ENCODE measurements around the gene KIF12. TPM values are rescaled to one million over a fixed set of nuclear protein-coding genes. Genes with fewer than 3 reads are reported as not detected.
"Not testable (repeated sequence)": the region's sequence is repeated elsewhere in the genome, so short reads cannot be mapped to it uniquely, and the experiment has no call there.

The KIF12 gene
- total and polyA plus RNA-seq, 2 experiments from 2014 or later, result 4.2 to 4.3 TPM

DNA sequence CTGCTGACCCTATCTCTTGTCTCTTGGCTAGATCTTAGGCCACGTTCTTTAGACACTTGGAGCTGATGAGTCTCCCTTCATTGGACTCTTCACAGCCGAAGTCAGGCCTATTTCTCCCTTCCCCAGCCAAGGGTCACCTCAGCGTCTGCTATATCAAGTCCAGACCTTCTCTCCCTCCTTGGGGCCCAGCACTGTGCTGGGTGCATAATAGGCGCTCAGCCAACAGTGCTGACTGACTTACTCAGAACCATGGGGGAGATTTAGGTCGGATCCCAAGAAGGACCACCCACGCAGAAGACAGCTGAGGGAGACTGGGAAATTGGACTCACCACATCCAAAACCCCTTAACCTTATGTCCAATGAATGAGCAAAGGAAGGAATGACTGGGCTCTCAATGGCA, 15.4 kb downstream of the KIF12 start (continued):
- TF ChIP-seq ZNF462 (CRISPR knock-in tag; IDR thresholded peaks at IDR 0.05), result no peak
- TF ChIP-seq ZNF331 (CRISPR knock-in tag; IDR thresholded peaks at IDR 0.05; ENCODE audit: low read depth), result no peak
- TF ChIP-seq, protein P1, sequence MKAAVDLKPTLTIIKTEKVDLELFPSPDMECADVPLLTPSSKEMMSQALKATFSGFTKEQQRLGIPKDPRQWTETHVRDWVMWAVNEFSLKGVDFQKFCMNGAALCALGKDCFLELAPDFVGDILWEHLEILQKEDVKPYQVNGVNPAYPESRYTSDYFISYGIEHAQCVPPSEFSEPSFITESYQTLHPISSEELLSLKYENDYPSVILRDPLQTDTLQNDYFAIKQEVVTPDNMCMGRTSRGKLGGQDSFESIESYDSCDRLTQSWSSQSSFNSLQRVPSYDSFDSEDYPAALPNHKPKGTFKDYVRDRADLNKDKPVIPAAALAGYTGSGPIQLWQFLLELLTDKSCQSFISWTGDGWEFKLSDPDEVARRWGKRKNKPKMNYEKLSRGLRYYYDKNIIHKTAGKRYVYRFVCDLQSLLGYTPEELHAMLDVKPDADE (IDR thresholded peaks at IDR 0.05), result no peak
- no peak for TF ChIP-seq CREB1 (CRISPR knock-in tag; IDR thresholded peaks at IDR 0.05; ENCODE audit: low read depth)
- TF ChIP-seq NANOG (IDR thresholded peaks at IDR 0.05; ENCODE audit: borderline replicate concordance), result no peak
- TF ChIP-seq JUNB (IDR thresholded peaks at IDR 0.05; ENCODE audit: unreplicated experiment), result no peak
- TF ChIP-seq EZH2phosphoT487 (IDR thresholded peaks at IDR 0.05; ENCODE audit: unreplicated experiment), result no peak
- TF ChIP-seq REST (IDR thresholded peaks at IDR 0.05; ENCODE audit: unreplicated experiment), result no peak

- H3K4me1 ChIP-seq (ENCODE audit: insufficient read depth); H3K4me1 Mint-ChIP-seq; DNase-seq (ENCODE audit: low spot score); H3K27me3 ChIP-seq (ENCODE audit: insufficient read depth); H3F3A ChIP-seq (replicated peaks; ENCODE audit: low read depth); H3K4me3 ChIP-seq; ATAC-seq; H3K27ac ChIP-seq (ENCODE audit: low read depth); H3K79me2 ChIP-seq (replicated peaks; ENCODE audit: insufficient read depth); H3K9me3 Mint-ChIP-seq; H4K20me1 ChIP-seq (replicated peaks; ENCODE audit: insufficient read depth); H3K27ac Mint-ChIP-seq; H3K36me3 ChIP-seq (ENCODE audit: insufficient read depth); H3K4me3 Mint-ChIP-seq; H3K36me3 Mint-ChIP-seq (ENCODE audit: low read depth); H3K9me2 ChIP-seq (ENCODE audit: insufficient read depth); H3K4me2 ChIP-seq: not testable (repeated sequence)
- H3K27me3 Mint-ChIP-seq (ENCODE audit: insufficient read depth, low read depth, poor library complexity), result peaks cover 11% of the 10 kb centered on the region
- peak overlapping the region; percentile 80; the same call in 1 of the 2 replicates for H2AFZ ChIP-seq
Observed at GRCh38 chr9:114082763-114083412, 16.2 kb downstream of the KIF12 start.
